B cell (primary cell): ENCODE data around the gene CA5A.

Experiments used
- CTCF ChIP-seq: fragments of 200-600 bp; IDR thresholded peaks from one replicate; pipeline ENCODE4 v1.8.0; 2022; ENCODE audit warnings: antibody characterized with exemption, mild to moderate bottlenecking
- EZH2 ChIP-seq: IDR thresholded peaks from 2 replicates; pipeline ENCODE4 v1.6.1; 2012; ENCODE audit warnings: borderline replicate concordance, low read depth, mild to moderate bottlenecking, moderate library complexity, low read length; ENCODE audit not compliant: insufficient read depth, poor library complexity, severe bottlenecking

- TF ChIP-seq CTCF = no peak
- TF ChIP-seq EZH2 = no peak
These were observed 9.8 kb downstream of the CA5A start for GRCh38 chr16:87926246-87927194.
